HepG2 (cell line): ENCODE data around the gene DCP1B. TPM values are rescaled to one million over a fixed set of nuclear protein-coding genes. Genes with fewer than 3 reads are reported as not detected.

Experiments used
- ATAC-seq: fragments of 200-7000 bp; cut with Tn5 transposase; 3 replicates; pipeline ENCODE4 v1.9.1; 2020; ENCODE audit warnings: mild to moderate bottlenecking, moderate library complexity
- BruUV-seq: library from RNA; stranded (reverse); fragments of 400-500 nt; replicated peaks from 2 replicates; lab custom pipeline; 2021; lab: Mats Ljungman, UMichigan
- CTCF ChIA-PET: fragments of 300-600 bp; formaldehyde crosslinking; extraction: SDS; loops from one replicate; lab custom pipeline; 2021; ENCODE audit warnings: low total read pairs, inconsistent platforms, low intra/inter-chr PET ratio; lab: Yijun Ruan, JAX
- POLR2A ChIA-PET: fragments of 350-600 bp; sonication (Branson Sonifier 250); formaldehyde crosslinking; loops from one replicate; lab custom pipeline; 2020; ENCODE audit warnings: antibody characterized with exemption, inconsistent platforms; lab: Yijun Ruan, JAX
- DNase-seq: peaks from one replicate; pipeline ENCODE4 v3.0.0-alpha.2; 2015; ENCODE audit warnings: low spot score
- FAIRE-seq: peaks from 3 replicates; lab custom pipeline; 2011; peaks lifted over from hg19 to GRCh38; lab: Jason Lieb, UNC
- H2AFZ ChIP-seq: one replicate; pipeline ENCODE4 v1.6.1; 2011; ENCODE audit warnings: low read length, inconsistent platforms
- H3K27ac ChIP-seq: fragments of 300-600 bp; 3 replicates; pipeline ENCODE4 v1.8.0; 2011; ENCODE audit warnings: mixed run types, mild to moderate bottlenecking, mixed read lengths, low read length, inconsistent platforms; ENCODE audit not compliant: insufficient read depth; ENCODE audit errors: extremely low read length
- H3K27me3 ChIP-seq, 2 experiments: fragments of 200-600 bp in 1 of 2; 2 replicates in 1 of 2; 3 replicates in 1 of 2; pipeline versions ENCODE4 v1.6.0 to v1.8.0; 2011; ENCODE audit warnings: low read length in 2 of 2, mild to moderate bottlenecking in 2 of 2, moderate library complexity in 2 of 2, inconsistent platforms in 1 of 2; ENCODE audit not compliant: insufficient read depth in 2 of 2, control insufficient read depth in 1 of 2
- H3K36me3 ChIP-seq, 2 experiments: fragments of 200-600 bp in 1 of 2; replicated peaks in 1 of 2; 2 replicates in 1 of 2; 3 replicates in 1 of 2; pipeline versions ENCODE4 v1.5.1 to v1.8.0; 2011; ENCODE audit warnings: low read length in 2 of 2, inconsistent platforms in 1 of 2; ENCODE audit not compliant: insufficient read depth in 2 of 2, control insufficient read depth in 1 of 2
- H3K4me1 ChIP-seq: 2 replicates; pipeline ENCODE4 v1.5.1; 2012; ENCODE audit warnings: low read length, inconsistent platforms; ENCODE audit not compliant: insufficient read depth
- H3K4me2 ChIP-seq: 2 replicates; pipeline ENCODE4 v1.6.0; 2011; ENCODE audit warnings: low read depth, low read length, inconsistent platforms
- H3K4me3 ChIP-seq, 3 experiments: fragments of 200-600 bp in 1 of 3; sonication (generic), shearing (Covaris generic) in 1 of 3; replicated peaks in 1 of 3; 2 replicates each; pipeline ENCODE4 v1.5.1; 2011 to 2016; ENCODE audit warnings: low read length in 3 of 3, inconsistent platforms in 2 of 3, low read depth in 2 of 3, mild to moderate bottlenecking in 2 of 3, control low read depth in 1 of 3, mixed read lengths in 1 of 3; ENCODE audit not compliant: insufficient read depth in 1 of 3
- H3K79me2 ChIP-seq: one replicate; pipeline ENCODE4 v1.6.1; 2011; ENCODE audit warnings: low read length, inconsistent platforms; ENCODE audit not compliant: insufficient read depth
- H3K9ac ChIP-seq: 2 replicates; pipeline ENCODE4 v1.6.0; 2011; ENCODE audit warnings: mild to moderate bottlenecking, low read depth, low read length, inconsistent platforms; ENCODE audit not compliant: insufficient read depth
- H3K9me3 ChIP-seq: 2 replicates; pipeline ENCODE4 v1.5.1; 2012; ENCODE audit warnings: mild to moderate bottlenecking, low read length
- H4K20me1 ChIP-seq: 2 replicates; pipeline ENCODE4 v1.6.0; 2011; ENCODE audit warnings: inconsistent platforms, mild to moderate bottlenecking, low read length, moderate library complexity; ENCODE audit not compliant: insufficient read depth
- CREB3 ChIP-seq: sonication (generic); formaldehyde crosslinking; IDR thresholded peaks from 2 replicates; pipeline ENCODE4 v1.5.0; 2020; ENCODE audit warnings: missing genetic modification reagents
- JUND ChIP-seq: sonication (generic); formaldehyde crosslinking; IDR thresholded peaks from 2 replicates; pipeline ENCODE4 v1.8.0; 2022; ENCODE audit warnings: mild to moderate bottlenecking, missing genetic modification reagents
- KLF12 ChIP-seq: sonication (generic); formaldehyde crosslinking; IDR thresholded peaks from 2 replicates; pipeline ENCODE4 v1.4.0; 2020; ENCODE audit warnings: missing genetic modification reagents, borderline replicate concordance
- MED13 ChIP-seq: sonication (generic); formaldehyde crosslinking; IDR thresholded peaks from 2 replicates; pipeline ENCODE4 v1.5.0; 2020; ENCODE audit warnings: missing genetic modification reagents
- NFKBIZ ChIP-seq: IDR thresholded peaks from 2 replicates; pipeline ENCODE4 v1.6.1; 2018; ENCODE audit warnings: missing genetic modification reagents, missing compliant biosample characterization
- ZBTB2 ChIP-seq: sonication (generic); formaldehyde crosslinking; IDR thresholded peaks from 2 replicates; pipeline ENCODE4 v1.8.0; 2022; ENCODE audit warnings: low read depth, missing genetic modification reagents
- ZNF30 ChIP-seq: sonication (generic); formaldehyde crosslinking; IDR thresholded peaks from 2 replicates; pipeline ENCODE4 v1.5.0; 2020; ENCODE audit warnings: mild to moderate bottlenecking, missing genetic modification reagents
- WGBS: methylation state at CpG from one replicate; pipeline ENCODE4 v1.1.6; 2017; ENCODE audit warnings: low lambda C conversion rate; 5-methylcytosine and 5-hydroxymethylcytosine counted together
- in situ Hi-C: cut with HindIII; loops from 2 replicates; pipeline ENCODE4 v1.10.0; 2017; ENCODE audit warnings: low pct_unique_long_range_greater_than_20kb; ENCODE audit not compliant: extremely low pct_ligation_motif_present
- intact Hi-C: fragments of 100-400 bp; cut with micrococcal nuclease; formaldehyde crosslinking; loops from one replicate; pipeline ENCODE4 v1.10.0; 2022; ENCODE audit not compliant: unreplicated experiment
- polyA plus RNA-seq, 8 experiments: library from polyadenylated mRNA; depleted of rRNA in 3 of 8; stranded (reverse) in 7 of 8; unstranded in 1 of 8; fragments of >200 nt; fragmentation: Illumina TruSeq in 4 of 8; extraction: Trizol in 4 of 8; gene quantifications; 2 replicates each; pipeline versions ENCODE4 v1.2.1 to v1.2.3, GENCODE V29; 2011 to 2016; ENCODE audit warnings: low read depth in 4 of 8, missing spikeins in 1 of 8, mixed read lengths in 1 of 8; ENCODE audit not compliant: insufficient read depth in 1 of 8
- total RNA-seq, 5 experiments: library from RNA; depleted of rRNA; stranded (reverse); fragments of >200 nt; fragmentation: Illumina TruSeq; extraction: Trizol; gene quantifications; 2 replicates each; pipeline ENCODE4 v1.2.3, GENCODE V29; 2016; ENCODE audit warnings: low read depth in 1 of 5
- TF ChIP-seq, protein P1 (sequence below): IDR thresholded peaks from 2 replicates; pipeline ENCODE4 v1.6.1; 2016; ENCODE audit warnings: missing genetic modification reagents, missing compliant biosample characterization
- TF ChIP-seq, protein P2 (sequence below): sonication (generic); formaldehyde crosslinking; IDR thresholded peaks from 2 replicates; pipeline ENCODE4 v1.5.0; 2020; ENCODE audit warnings: mild to moderate bottlenecking, low read depth, missing genetic modification reagents, borderline replicate concordance

DCP1B gene
- total and polyA plus RNA-seq, 2 of the 13 experiments (the other 11 are each of a cell fraction or from before 2014, with no cell fraction given): 11.4 to 27.2 TPM

- H3K9me3 ChIP-seq: no peaks in the 10 kb centered on the region
- no peak overlapping the region for H3K4me3 ChIP-seq
- POLR2A ChIA-PET: no interaction called here
- CTCF ChIA-PET: no interaction called here
- H3K79me2 ChIP-seq: no peaks in the 10 kb centered on the region
- no peaks in the 10 kb centered on the region for H4K20me1 ChIP-seq
- no peak overlapping the region for H3K4me2 ChIP-seq
- H3K9ac ChIP-seq: no peak overlapping the region
- no peak overlapping the region for H3K27ac ChIP-seq
- in situ Hi-C loops (no loop called here), intact Hi-C loops (no loop called here)
- no peaks in the 10 kb centered on the region for H3K4me1 ChIP-seq
- WGBS: 96% methylated on average over 4 of the region's 4 CpGs
- no peak for TF ChIP-seq NFKBIZ (CRISPR knock-in tag)
- no TSS peak for BruUV-seq
- no peak for DNase-seq
- H2AFZ ChIP-seq: no peak overlapping the region
- no peaks in the 10 kb centered on the region for H3K27me3 ChIP-seq
- peaks cover 8 to 40% of the 10 kb centered on the region in 2 experiments for H3K36me3 ChIP-seq
- ATAC-seq: no peak
- no peak for FAIRE-seq
Observed at GRCh38 chr12:1966561-1967226, 37.6 kb downstream of the DCP1B start.

- Histone ChIP-seq H3K27ac (no peak overlapping the region), H3K4me1 (no peaks in the 10 kb centered on the region), H2AFZ (no peak overlapping the region), H3K4me2 (no peak overlapping the region), H3K9me3 (no peaks in the 10 kb centered on the region), H3K79me2 (no peaks in the 10 kb centered on the region), H3K4me3 (no peak overlapping the region), H4K20me1 (no peaks in the 10 kb centered on the region), H3K27me3 (no peaks in the 10 kb centered on the region), H3K36me3 (peaks cover 8 to 48% of the 10 kb centered on the region in 2 experiments), H3K9ac (no peak overlapping the region)
- 97% methylated on average over 2 of the region's 2 CpGs for WGBS
- no peak for ATAC-seq
- no TSS peak for BruUV-seq
- CTCF ChIA-PET: no interaction called here
- TF ChIP-seq JUND (CRISPR knock-in tag): no peak
- TF ChIP-seq, protein P1, sequence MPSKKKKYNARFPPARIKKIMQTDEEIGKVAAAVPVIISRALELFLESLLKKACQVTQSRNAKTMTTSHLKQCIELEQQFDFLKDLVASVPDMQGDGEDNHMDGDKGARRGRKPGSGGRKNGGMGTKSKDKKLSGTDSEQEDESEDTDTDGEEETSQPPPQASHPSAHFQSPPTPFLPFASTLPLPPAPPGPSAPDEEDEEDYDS: no peak
- TF ChIP-seq ZBTB2 (CRISPR knock-in tag): no peak
- TF ChIP-seq ZNF30: no peak
- TF ChIP-seq MED13 (CRISPR knock-in tag): no peak
- TF ChIP-seq KLF12: no peak
- TF ChIP-seq, protein P2, sequence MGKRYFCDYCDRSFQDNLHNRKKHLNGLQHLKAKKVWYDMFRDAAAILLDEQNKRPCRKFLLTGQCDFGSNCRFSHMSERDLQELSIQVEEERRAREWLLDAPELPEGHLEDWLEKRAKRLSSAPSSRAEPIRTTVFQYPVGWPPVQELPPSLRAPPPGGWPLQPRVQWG (CRISPR knock-in tag): no peak
- TF ChIP-seq CREB3 (CRISPR knock-in tag): no peak
- FAIRE-seq: no peak
- in situ Hi-C loops: no loop called here
- POLR2A ChIA-PET: no interaction called here
- DNase-seq: no peak
- intact Hi-C loops: no loop called here
Observed at GRCh38 chr12:1965916-1966315, 38.3 kb downstream of the DCP1B start.
